Measurements from ENCODE around the gene FMN1.

Gene FMN1

DNA sequence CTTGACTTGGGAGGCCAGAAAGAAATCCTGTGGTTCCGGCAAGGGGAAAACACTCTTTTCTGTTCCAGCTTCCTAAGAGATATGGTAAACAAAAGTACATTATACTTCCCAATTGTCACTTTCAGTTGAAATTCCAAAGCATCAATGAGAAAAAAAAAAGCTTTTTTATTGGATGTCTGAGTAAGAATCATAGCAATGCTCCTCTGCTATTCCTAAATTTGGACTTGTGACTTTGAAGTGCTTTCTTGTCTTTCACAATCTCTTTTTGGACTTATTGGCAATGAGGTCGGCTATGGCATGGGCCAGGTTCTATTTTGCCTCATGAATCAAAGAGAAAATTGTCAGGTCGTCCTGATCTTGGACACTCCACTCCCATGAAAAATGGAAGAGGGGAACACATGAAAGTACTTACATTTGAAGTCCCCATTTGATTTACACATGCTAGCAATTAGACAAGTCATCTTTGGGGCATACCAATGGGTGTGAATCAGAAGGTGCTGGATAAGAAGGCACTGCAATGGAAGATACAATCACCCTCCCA lies 306.2 kb downstream of the FMN1 start:
- no peak overlapping the region for H3K27ac ChIP-seq (ENCODE audit: insufficient read depth, low read depth, low read length, poor library complexity, severe bottlenecking)
- H3K36me3 ChIP-seq (ENCODE audit: control insufficient read depth, insufficient read depth, low read length), result no peaks in the 10 kb centered on the region
- 89 to 91% methylated on average over 3 of the region's 3 CpGs for WGBS, 2 experiments
- no peak overlapping the region for H3K4me3 ChIP-seq (ENCODE audit: insufficient read depth, low read depth, low read length)
- H3K9me3 ChIP-seq (ENCODE audit: control insufficient read depth, low read length), result no peaks in the 10 kb centered on the region
- H3K4me1 ChIP-seq (ENCODE audit: control insufficient read depth, insufficient read depth, low read length), result peaks cover 13% of the 10 kb centered on the region
- no peaks in the 10 kb centered on the region for H3K27me3 ChIP-seq (ENCODE audit: control insufficient read depth, insufficient read depth, low read length, poor library complexity, severe bottlenecking)

DNA sequence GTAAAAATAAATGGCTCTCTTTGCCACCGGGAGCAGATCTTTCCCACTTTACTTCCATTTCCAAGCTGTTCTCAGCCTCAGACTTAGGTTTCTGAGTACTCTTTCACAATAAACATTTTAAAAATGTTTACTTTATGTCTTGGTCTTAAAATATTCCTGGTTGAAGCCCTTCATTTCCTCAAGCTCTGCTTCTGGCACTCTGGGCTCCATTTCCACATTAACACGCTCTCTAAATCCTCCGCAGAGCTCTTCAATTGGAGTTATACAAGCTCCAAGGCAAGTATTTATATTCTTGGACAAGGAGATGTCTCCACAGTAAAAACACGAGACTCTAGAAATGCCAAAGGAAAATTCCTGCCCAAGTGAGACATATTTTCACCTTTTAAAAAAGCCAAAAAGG lies 307.4 kb downstream of the FMN1 start:
- Histone ChIP-seq H3K27ac (ENCODE audit: insufficient read depth, low read depth, low read length, poor library complexity, severe bottlenecking) (no peak overlapping the region), H3K9me3 (ENCODE audit: control insufficient read depth, low read length) (no peaks in the 10 kb centered on the region), H3K36me3 (ENCODE audit: control insufficient read depth, insufficient read depth, low read length) (no peaks in the 10 kb centered on the region), H3K4me3 (ENCODE audit: insufficient read depth, low read depth, low read length) (no peak overlapping the region), H3K27me3 (ENCODE audit: control insufficient read depth, insufficient read depth, low read length, poor library complexity, severe bottlenecking) (no peaks in the 10 kb centered on the region), H3K4me1 (ENCODE audit: control insufficient read depth, insufficient read depth, low read length) (peaks cover 13% of the 10 kb centered on the region)
- 95 to 97% methylated on average over 4 of the region's 4 CpGs for WGBS, 2 experiments

DNA sequence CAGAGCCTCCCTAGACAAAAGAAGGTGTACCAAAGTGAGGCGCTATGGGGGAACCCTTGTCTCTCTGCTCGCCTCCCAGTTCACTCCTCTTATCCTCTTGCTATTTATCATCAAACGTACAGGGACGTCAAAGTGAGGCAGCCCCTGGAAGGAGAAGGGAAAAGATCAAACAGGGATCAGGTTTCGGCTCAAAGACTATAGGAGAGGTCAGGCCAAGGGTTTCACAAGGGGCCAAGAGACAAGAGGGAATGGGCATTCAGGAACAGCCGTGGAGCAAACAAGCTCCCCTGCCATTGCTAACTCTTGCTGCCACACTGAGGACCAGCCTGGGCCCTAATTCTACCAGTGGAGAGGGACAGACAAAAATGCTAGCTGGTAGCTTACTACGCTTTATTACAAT lies 308.1 kb downstream of the FMN1 start:
- Histone ChIP-seq H3K36me3 (ENCODE audit: control insufficient read depth, insufficient read depth, low read length) (no peaks in the 10 kb centered on the region), H3K9me3 (ENCODE audit: control insufficient read depth, low read length) (no peaks in the 10 kb centered on the region), H3K27me3 (ENCODE audit: control insufficient read depth, insufficient read depth, low read length, poor library complexity, severe bottlenecking) (no peaks in the 10 kb centered on the region), H3K4me1 (ENCODE audit: control insufficient read depth, insufficient read depth, low read length) (peaks cover 13% of the 10 kb centered on the region), H3K27ac (ENCODE audit: insufficient read depth, low read depth, low read length, poor library complexity, severe bottlenecking) (peak overlapping the region; percentile 16), H3K4me3 (ENCODE audit: insufficient read depth, low read depth, low read length) (no peak overlapping the region)
- 50 to 52% methylated on average over 7 of the region's 7 CpGs for WGBS, 2 experiments

DNA sequence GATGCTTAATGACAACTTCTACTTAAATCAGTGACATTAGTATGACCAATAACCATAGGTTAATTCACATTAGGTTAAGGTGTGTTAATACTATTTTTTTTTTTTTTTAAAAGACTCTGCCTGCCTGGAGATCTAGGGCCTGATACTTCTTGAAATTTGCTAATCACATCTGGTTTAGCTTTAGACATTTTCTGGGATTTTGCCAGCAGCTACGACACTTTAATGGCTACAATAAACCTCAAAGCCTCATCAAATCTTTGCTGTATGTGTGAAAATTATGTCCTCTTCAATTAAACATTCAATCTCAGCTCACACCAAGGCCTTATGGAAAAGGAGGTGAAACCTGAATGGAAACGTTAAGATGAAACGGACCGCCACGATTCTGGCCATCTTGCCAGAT lies 308.8 kb downstream of the FMN1 start:
- no peak overlapping the region for H3K27ac ChIP-seq (ENCODE audit: insufficient read depth, low read depth, low read length, poor library complexity, severe bottlenecking)
- H3K4me3 ChIP-seq (ENCODE audit: insufficient read depth, low read depth, low read length), result no peak overlapping the region
- no peaks in the 10 kb centered on the region for H3K9me3 ChIP-seq (ENCODE audit: control insufficient read depth, low read length)
- H3K36me3 ChIP-seq (ENCODE audit: control insufficient read depth, insufficient read depth, low read length), result no peaks in the 10 kb centered on the region
- WGBS, 2 experiments, result 95 to 97% methylated on average over 5 of the region's 5 CpGs
- H3K4me1 ChIP-seq (ENCODE audit: control insufficient read depth, insufficient read depth, low read length), result peaks cover 13% of the 10 kb centered on the region
- H3K27me3 ChIP-seq (ENCODE audit: control insufficient read depth, insufficient read depth, low read length, poor library complexity, severe bottlenecking), result no peaks in the 10 kb centered on the region

DNA sequence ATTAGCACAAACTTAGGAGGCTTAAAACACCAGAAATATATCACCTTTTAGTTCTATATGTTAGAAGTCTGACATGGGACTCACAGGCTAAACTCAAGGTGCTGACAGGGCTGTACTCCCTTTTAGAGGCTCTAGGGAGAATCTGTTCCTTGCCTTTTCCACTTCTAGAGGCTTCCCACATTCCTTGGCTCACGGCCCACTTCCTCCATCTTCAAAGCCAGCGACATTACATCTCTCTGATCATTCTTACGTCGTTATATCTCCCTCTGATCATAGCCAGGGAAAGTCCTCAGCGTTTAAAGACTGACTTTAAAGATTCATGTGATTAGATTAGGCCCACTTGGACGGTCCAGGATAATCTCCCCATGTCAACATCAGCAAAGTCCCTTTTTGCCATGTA lies 310.4 kb downstream of the FMN1 start:
- no peaks in the 10 kb centered on the region for H3K27me3 ChIP-seq (ENCODE audit: control insufficient read depth, insufficient read depth, low read length, poor library complexity, severe bottlenecking)
- H3K36me3 ChIP-seq (ENCODE audit: control insufficient read depth, insufficient read depth, low read length), result no peaks in the 10 kb centered on the region
- no peak overlapping the region for H3K27ac ChIP-seq (ENCODE audit: insufficient read depth, low read depth, low read length, poor library complexity, severe bottlenecking)
- no peak overlapping the region for H3K4me3 ChIP-seq (ENCODE audit: insufficient read depth, low read depth, low read length)
- no peaks in the 10 kb centered on the region for H3K9me3 ChIP-seq (ENCODE audit: control insufficient read depth, low read length)
- WGBS, 2 experiments, result 90 to 93% methylated on average over 6 of the region's 6 CpGs
- H3K4me1 ChIP-seq (ENCODE audit: control insufficient read depth, insufficient read depth, low read length), result peaks cover 13% of the 10 kb centered on the region

DNA sequence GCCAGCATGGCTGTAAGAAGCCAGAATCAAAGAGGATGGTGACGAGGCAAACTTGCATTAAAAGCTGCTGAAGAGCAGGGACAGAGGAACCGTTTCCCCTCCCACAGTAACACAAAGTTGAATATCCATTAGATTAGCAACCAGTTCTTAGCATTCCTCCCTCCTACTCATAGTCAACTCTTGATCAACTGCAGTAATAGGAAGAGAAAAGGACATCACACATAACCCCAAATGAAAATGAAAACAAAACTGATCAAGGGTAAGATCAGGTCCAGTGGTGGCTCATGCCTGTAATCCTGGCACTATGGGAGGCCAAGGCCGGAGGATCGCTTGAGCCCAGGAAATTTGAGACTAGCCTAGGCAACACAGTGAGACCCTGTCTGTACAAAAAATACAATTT lies 311.6 kb downstream of the FMN1 start:
- no peaks in the 10 kb centered on the region for H3K36me3 ChIP-seq (ENCODE audit: control insufficient read depth, insufficient read depth, low read length)
- no peaks in the 10 kb centered on the region for H3K27me3 ChIP-seq (ENCODE audit: control insufficient read depth, insufficient read depth, low read length, poor library complexity, severe bottlenecking)
- H3K4me1 ChIP-seq (ENCODE audit: control insufficient read depth, insufficient read depth, low read length), result peaks cover 13% of the 10 kb centered on the region
- 78 to 81% methylated on average over 4 of the region's 4 CpGs for WGBS, 2 experiments
- no peak overlapping the region for H3K4me3 ChIP-seq (ENCODE audit: insufficient read depth, low read depth, low read length)
- H3K9me3 ChIP-seq (ENCODE audit: control insufficient read depth, low read length), result no peaks in the 10 kb centered on the region
- H3K27ac ChIP-seq (ENCODE audit: insufficient read depth, low read depth, low read length, poor library complexity, severe bottlenecking), result no peak overlapping the region

DNA sequence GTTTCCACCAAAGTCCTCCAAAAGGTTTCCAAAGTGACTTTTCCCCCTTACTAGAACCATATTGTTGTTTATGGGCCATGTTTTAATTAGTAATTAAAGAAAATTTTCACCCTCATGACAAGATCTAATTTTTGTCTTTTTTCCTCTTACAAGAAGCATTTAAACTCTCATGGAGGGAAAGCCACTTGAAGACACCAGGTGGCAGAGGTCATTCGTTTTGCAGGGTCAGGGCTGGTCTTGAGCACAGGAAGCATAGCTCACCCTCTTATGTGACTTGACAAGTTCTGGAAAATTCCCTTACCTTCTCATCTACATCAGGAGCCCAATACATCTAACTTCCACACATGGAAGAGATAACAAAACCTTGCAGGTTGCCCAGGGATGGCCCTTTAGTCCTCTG lies 313.0 kb downstream of the FMN1 start:
- Histone ChIP-seq H3K27me3 (ENCODE audit: control insufficient read depth, insufficient read depth, low read length, poor library complexity, severe bottlenecking) (no peaks in the 10 kb centered on the region), H3K4me1 (ENCODE audit: control insufficient read depth, insufficient read depth, low read length) (peaks cover 5% of the 10 kb centered on the region), H3K9me3 (ENCODE audit: control insufficient read depth, low read length) (no peaks in the 10 kb centered on the region), H3K27ac (ENCODE audit: insufficient read depth, low read depth, low read length, poor library complexity, severe bottlenecking) (no peak overlapping the region), H3K36me3 (ENCODE audit: control insufficient read depth, insufficient read depth, low read length) (no peaks in the 10 kb centered on the region), H3K4me3 (ENCODE audit: insufficient read depth, low read depth, low read length) (no peak overlapping the region)
- 82 to 89% methylated on average over 1 of the region's 1 CpG for WGBS, 2 experiments

DNA sequence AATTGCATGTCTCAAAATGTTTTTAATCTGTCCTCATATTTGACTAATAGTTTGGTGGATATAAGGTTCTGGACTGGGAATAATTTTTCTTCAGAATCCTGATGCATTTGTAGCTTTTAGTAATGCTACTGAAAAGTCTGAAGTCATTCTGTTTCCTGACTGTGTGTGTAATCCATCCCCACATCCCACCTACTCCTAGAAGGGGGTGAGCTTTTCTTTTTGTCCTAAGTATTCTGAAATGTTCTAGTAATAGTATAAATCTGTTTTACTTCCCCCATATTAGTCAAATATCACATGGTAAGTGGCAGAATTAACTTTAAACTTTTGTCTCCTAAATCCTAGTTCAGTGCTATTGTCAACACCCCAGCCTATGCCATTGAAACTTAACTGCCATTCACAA lies 313.9 kb downstream of the FMN1 start:
- H3K27me3 ChIP-seq (ENCODE audit: control insufficient read depth, insufficient read depth, low read length, poor library complexity, severe bottlenecking), result no peaks in the 10 kb centered on the region
- no peak overlapping the region for H3K27ac ChIP-seq (ENCODE audit: insufficient read depth, low read depth, low read length, poor library complexity, severe bottlenecking)
- H3K4me1 ChIP-seq (ENCODE audit: control insufficient read depth, insufficient read depth, low read length), result no peaks in the 10 kb centered on the region
- no peak overlapping the region for H3K4me3 ChIP-seq (ENCODE audit: insufficient read depth, low read depth, low read length)
- H3K36me3 ChIP-seq (ENCODE audit: control insufficient read depth, insufficient read depth, low read length), result no peaks in the 10 kb centered on the region
- H3K9me3 ChIP-seq (ENCODE audit: control insufficient read depth, low read length), result no peaks in the 10 kb centered on the region

DNA sequence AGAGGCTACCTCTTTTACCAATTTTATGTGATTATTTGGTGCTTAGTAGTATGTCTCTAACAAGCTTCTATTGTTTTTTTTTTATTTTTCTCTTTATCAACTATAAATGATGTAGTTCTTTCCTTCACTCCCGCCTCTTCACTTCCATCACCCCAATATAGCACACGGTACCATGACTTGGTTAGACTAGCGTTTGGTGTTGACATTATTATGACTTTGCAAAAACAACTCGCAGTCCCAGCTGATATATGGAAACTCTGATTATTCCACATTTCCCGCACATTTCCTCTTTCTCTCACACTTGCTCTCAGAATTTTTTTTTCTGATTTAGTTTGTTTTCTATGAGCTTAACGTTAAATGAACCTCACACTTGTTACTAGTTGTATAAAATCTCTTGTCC lies 314.5 kb downstream of the FMN1 start:
- Histone ChIP-seq H3K9me3 (ENCODE audit: control insufficient read depth, low read length) (no peaks in the 10 kb centered on the region), H3K27me3 (ENCODE audit: control insufficient read depth, insufficient read depth, low read length, poor library complexity, severe bottlenecking) (no peaks in the 10 kb centered on the region), H3K36me3 (ENCODE audit: control insufficient read depth, insufficient read depth, low read length) (no peaks in the 10 kb centered on the region), H3K27ac (ENCODE audit: insufficient read depth, low read depth, low read length, poor library complexity, severe bottlenecking) (no peak overlapping the region), H3K4me3 (ENCODE audit: insufficient read depth, low read depth, low read length) (no peak overlapping the region), H3K4me1 (ENCODE audit: control insufficient read depth, insufficient read depth, low read length) (no peaks in the 10 kb centered on the region)
- WGBS, 2 experiments, result 94 to 97% methylated on average over 4 to 6 of the region's 6 CpGs

DNA sequence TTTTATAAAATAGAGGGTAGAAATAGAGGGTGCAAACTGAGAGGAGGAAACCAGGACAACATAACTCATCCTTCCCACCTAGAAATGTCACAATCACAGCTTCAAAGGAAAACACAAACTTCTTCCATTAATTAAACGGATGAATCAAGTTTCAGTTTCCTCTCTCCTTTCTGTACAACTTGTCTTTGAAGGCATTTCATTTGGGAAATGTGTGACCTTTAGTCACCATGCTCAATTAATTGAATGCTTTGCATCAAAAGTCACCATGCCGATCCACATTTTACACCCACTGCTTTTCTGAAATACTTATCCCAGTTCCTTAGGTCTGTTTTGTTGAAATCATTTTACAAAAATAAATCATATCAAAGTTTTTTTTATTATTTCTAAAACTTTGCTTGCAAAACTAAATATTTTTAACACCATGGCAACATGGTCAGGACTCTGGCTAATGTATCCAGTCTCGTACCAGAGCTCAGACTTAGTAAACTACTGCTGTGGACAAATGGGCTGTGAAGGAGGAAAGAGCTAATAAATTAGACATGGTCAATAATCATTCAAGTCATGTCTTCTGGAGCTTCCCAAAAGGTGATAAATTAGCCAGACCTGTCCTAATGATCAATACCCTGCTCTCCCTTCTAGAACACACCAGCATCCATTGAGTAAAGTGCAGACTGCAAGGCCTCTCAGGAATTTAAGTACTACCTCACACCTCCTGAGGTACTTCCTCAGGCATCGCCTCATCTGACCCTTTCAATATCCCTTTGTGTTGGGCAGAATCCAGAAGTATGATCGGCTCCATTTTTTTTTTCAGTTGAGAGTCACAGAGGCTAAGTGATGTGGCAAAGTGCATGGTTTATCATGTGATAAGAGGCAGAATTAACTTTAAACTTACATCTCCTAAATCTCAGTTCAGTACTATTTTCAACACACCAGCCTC lies 315.4 kb downstream of the FMN1 start:
- WGBS, 2 experiments, result 89% methylated on average over 5 of the region's 5 CpGs
- Histone ChIP-seq H3K4me3 (ENCODE audit: insufficient read depth, low read depth, low read length) (no peak overlapping the region), H3K36me3 (ENCODE audit: control insufficient read depth, insufficient read depth, low read length) (no peaks in the 10 kb centered on the region), H3K27me3 (ENCODE audit: control insufficient read depth, insufficient read depth, low read length, poor library complexity, severe bottlenecking) (no peaks in the 10 kb centered on the region), H3K4me1 (ENCODE audit: control insufficient read depth, insufficient read depth, low read length) (no peaks in the 10 kb centered on the region), H3K9me3 (ENCODE audit: control insufficient read depth, low read length) (no peaks in the 10 kb centered on the region), H3K27ac (ENCODE audit: insufficient read depth, low read depth, low read length, poor library complexity, severe bottlenecking) (no peak overlapping the region)
